Mesenchymal stem cell (in vitro differentiated cells and primary cell): Measurements from ENCODE around the gene EPHB4.

ENCODE experiments used
- DNase-seq: peaks from one replicate; pipeline ENCODE4 v3.0.0-alpha.2; 2013
- H2AFZ ChIP-seq: one replicate; pipeline ENCODE4 v1.6.1; 2013; ENCODE audit warnings: low read depth, mild to moderate bottlenecking, control low read depth, inconsistent platforms, low read length, moderate library complexity
- H2AK5ac ChIP-seq: 2 replicates; pipeline ENCODE4 v1.6.1; 2013; ENCODE audit warnings: low read length, moderate library complexity, mild to moderate bottlenecking, inconsistent platforms; ENCODE audit not compliant: severe bottlenecking
- H2BK120ac ChIP-seq: one replicate; pipeline ENCODE4 v1.6.1; 2013; ENCODE audit warnings: low read depth, mild to moderate bottlenecking, inconsistent platforms, low read length, moderate library complexity
- H2BK12ac ChIP-seq, 2 experiments: one replicate each; pipeline ENCODE4 v1.6.1; 2013; ENCODE audit warnings: inconsistent platforms in 2 of 2, low read length in 2 of 2, mild to moderate bottlenecking in 2 of 2, moderate library complexity in 2 of 2, control low read depth in 1 of 2
- H2BK15ac ChIP-seq: one replicate; pipeline ENCODE4 v1.6.1; 2013; ENCODE audit warnings: mild to moderate bottlenecking, low read depth, inconsistent platforms; ENCODE audit not compliant: poor library complexity, severe bottlenecking
- H2BK5ac ChIP-seq: 2 replicates; pipeline ENCODE4 v1.6.1; 2013; ENCODE audit warnings: low read depth, mild to moderate bottlenecking, low read length, control low read depth, inconsistent platforms; ENCODE audit not compliant: poor library complexity, severe bottlenecking
- H3K14ac ChIP-seq, 2 experiments: one replicate each; pipeline ENCODE4 v1.6.1; 2013; ENCODE audit warnings: inconsistent platforms in 2 of 2, low read length in 2 of 2, control low read depth in 1 of 2, mild to moderate bottlenecking in 1 of 2, moderate library complexity in 1 of 2
- H3K18ac ChIP-seq, 2 experiments: one replicate each; pipeline ENCODE4 v1.6.1; 2013; ENCODE audit warnings: inconsistent platforms in 2 of 2, low read length in 2 of 2, control low read depth in 1 of 2, low read depth in 1 of 2, mild to moderate bottlenecking in 1 of 2
- H3K23ac ChIP-seq, 2 experiments: one replicate each; pipeline ENCODE4 v1.6.1; 2013; ENCODE audit warnings: inconsistent platforms in 2 of 2, low read length in 2 of 2, mild to moderate bottlenecking in 2 of 2, moderate library complexity in 2 of 2, control low read depth in 1 of 2
- H3K27ac ChIP-seq: 2 replicates; pipeline ENCODE4 v1.5.1; 2013; ENCODE audit warnings: mild to moderate bottlenecking, moderate library complexity, low read length, control low read depth, inconsistent platforms; ENCODE audit not compliant: poor library complexity, severe bottlenecking
- H3K27me3 ChIP-seq, 2 experiments: 2 replicates each; pipeline versions ENCODE4 v1.6.1 to v1.7.0; 2013; ENCODE audit warnings: low read length in 2 of 2, mild to moderate bottlenecking in 2 of 2, moderate library complexity in 2 of 2, control low read depth in 1 of 2, inconsistent platforms in 1 of 2; ENCODE audit not compliant: control insufficient read depth in 1 of 2, insufficient read depth in 1 of 2
- H3K36me3 ChIP-seq, 2 experiments: 2 replicates each; pipeline versions ENCODE4 v1.6.1 to v1.7.0; 2013; ENCODE audit warnings: low read length in 2 of 2, control low read depth in 1 of 2, inconsistent platforms in 1 of 2, low read depth in 1 of 2, mild to moderate bottlenecking in 1 of 2; ENCODE audit not compliant: insufficient read depth in 2 of 2, control insufficient read depth in 1 of 2
- H3K4ac ChIP-seq, 2 experiments: one replicate each; pipeline ENCODE4 v1.6.1; 2013; ENCODE audit warnings: inconsistent platforms in 2 of 2, low read length in 2 of 2, mild to moderate bottlenecking in 2 of 2, moderate library complexity in 2 of 2, control low read depth in 1 of 2, low read depth in 1 of 2
- H3K4me1 ChIP-seq: 2 replicates; pipeline ENCODE4 v1.6.1; 2013; ENCODE audit warnings: low read depth, low read length, control low read depth; ENCODE audit not compliant: control insufficient read depth, insufficient read depth
- H3K4me2 ChIP-seq: 2 replicates; pipeline ENCODE4 v1.6.1; 2013; ENCODE audit warnings: low read length, mild to moderate bottlenecking, inconsistent platforms; ENCODE audit not compliant: poor library complexity, severe bottlenecking
- H3K4me3 ChIP-seq, 2 experiments: 2 replicates each; pipeline versions ENCODE4 v1.5.1 to v1.7.0; 2013; ENCODE audit warnings: low read length in 2 of 2, mild to moderate bottlenecking in 2 of 2, control low read depth in 1 of 2, low read depth in 1 of 2; ENCODE audit not compliant: insufficient read depth in 1 of 2
- H3K79me1 ChIP-seq: replicated peaks from 2 replicates; pipeline ENCODE4 v1.6.1; 2013; ENCODE audit warnings: mild to moderate bottlenecking, control low read depth, low read length, inconsistent platforms; ENCODE audit not compliant: poor library complexity, severe bottlenecking
- H3K9ac ChIP-seq: 2 replicates; pipeline ENCODE4 v1.7.0; 2013; ENCODE audit warnings: mild to moderate bottlenecking, low read length, moderate library complexity
- H3K9me3 ChIP-seq: 2 replicates; pipeline ENCODE4 v1.7.0; 2013; ENCODE audit warnings: mild to moderate bottlenecking, low read length; ENCODE audit not compliant: control insufficient read depth
- H4K8ac ChIP-seq: one replicate; pipeline ENCODE4 v1.6.1; 2013; ENCODE audit warnings: inconsistent platforms, mild to moderate bottlenecking, low read length, moderate library complexity
- H4K91ac ChIP-seq: one replicate; pipeline ENCODE4 v1.6.1; 2013; ENCODE audit warnings: mild to moderate bottlenecking, low read length, inconsistent platforms
- WGBS: methylation state at CpG from one replicate; pipeline ENCODE4 v1.1.7; 2013; ENCODE audit warnings: mixed read lengths; 5-methylcytosine and 5-hydroxymethylcytosine counted together

EPHB4 gene

GRCh38 chr7:100865372-100865911 lies 38.1 kb upstream of the EPHB4 start:
- H3K79me1 ChIP-seq: peaks cover 18% of the 10 kb centered on the region
- H3K27ac ChIP-seq: no peak overlapping the region
- peaks cover 30% of the 10 kb centered on the region for H3K4me1 ChIP-seq
- H2BK5ac ChIP-seq: no peak overlapping the region
- H3K9me3 ChIP-seq: no peaks in the 10 kb centered on the region
- DNase-seq: no peak
- H3K23ac ChIP-seq: no peak overlapping the region
- peaks cover 22 to 60% of the 10 kb centered on the region in 2 experiments for H3K36me3 ChIP-seq
- H3K27me3 ChIP-seq: no peaks in the 10 kb centered on the region
- no peak overlapping the region for H3K9ac ChIP-seq
- H4K91ac ChIP-seq: no peak overlapping the region
- no peak overlapping the region for H3K18ac ChIP-seq
- H2AFZ ChIP-seq: no peak overlapping the region
- no peak overlapping the region for H3K4ac ChIP-seq
- H2BK15ac ChIP-seq: no peak overlapping the region
- WGBS: 87% methylated on average over 17 of the region's 17 CpGs
- no peak overlapping the region for H3K4me3 ChIP-seq
- H2AK5ac ChIP-seq: no peak overlapping the region
- peak overlapping the region; percentile 16 for H4K8ac ChIP-seq
- H3K4me2 ChIP-seq: no peak overlapping the region
- H3K14ac ChIP-seq: no peak overlapping the region
- no peak overlapping the region for H2BK120ac ChIP-seq
- H2BK12ac ChIP-seq: peak overlapping the region in 1 of 2 experiments; percentile 21

- Histone ChIP-seq H2BK15ac (no peak overlapping the region), H3K4me3 (no peak overlapping the region), H2BK120ac (no peak overlapping the region), H3K4ac (no peak overlapping the region), H3K4me1 (peaks cover 26% of the 10 kb centered on the region), H2AFZ (no peak overlapping the region), H2AK5ac (no peak overlapping the region), H3K79me1 (peaks cover 22% of the 10 kb centered on the region), H4K8ac (no peak overlapping the region), H3K36me3 (peaks cover 23 to 62% of the 10 kb centered on the region in 2 experiments), H3K27ac (no peak overlapping the region), H2BK5ac (no peak overlapping the region), H3K18ac (no peak overlapping the region), H3K4me2 (no peak overlapping the region), H3K27me3 (no peaks in the 10 kb centered on the region), H3K9ac (no peak overlapping the region), H4K91ac (no peak overlapping the region), H2BK12ac (no peak overlapping the region), H3K14ac (no peak overlapping the region), H3K9me3 (no peaks in the 10 kb centered on the region), H3K23ac (no peak overlapping the region)
- 93% methylated on average over 11 of the region's 12 CpGs for WGBS
- no peak for DNase-seq
Measured at GRCh38 chr7:100864263-100864845, 37.0 kb upstream of the EPHB4 start.

GRCh38 chr7:100863406-100863950 lies 36.2 kb upstream of the EPHB4 start:
- Histone ChIP-seq H2AFZ (no peak overlapping the region), H3K4me2 (no peak overlapping the region), H3K4me1 (peaks cover 18% of the 10 kb centered on the region), H2BK5ac (no peak overlapping the region), H3K79me1 (peaks cover 27% of the 10 kb centered on the region), H4K91ac (no peak overlapping the region), H3K23ac (no peak overlapping the region), H3K9ac (no peak overlapping the region), H3K27me3 (no peaks in the 10 kb centered on the region), H3K18ac (no peak overlapping the region), H3K4me3 (no peak overlapping the region), H2BK12ac (no peak overlapping the region), H3K14ac (no peak overlapping the region), H3K27ac (no peak overlapping the region), H3K9me3 (no peaks in the 10 kb centered on the region), H2BK120ac (no peak overlapping the region), H3K4ac (no peak overlapping the region), H4K8ac (no peak overlapping the region), H2BK15ac (no peak overlapping the region), H3K36me3 (peaks cover 29 to 63% of the 10 kb centered on the region in 2 experiments), H2AK5ac (no peak overlapping the region)
- WGBS: 87% methylated on average over 10 of the region's 10 CpGs
- DNase-seq: no peak

GRCh38 chr7:100861616-100861985 lies 34.3 kb upstream of the EPHB4 start:
- no peak overlapping the region for H2AFZ ChIP-seq
- H2AK5ac ChIP-seq: no peak overlapping the region
- no peak overlapping the region for H3K14ac ChIP-seq

More at GRCh38 chr7:100861616-100861985, 34.3 kb upstream of the EPHB4 start:
- Histone ChIP-seq H2BK5ac (no peak overlapping the region), H3K27ac (no peak overlapping the region), H2BK15ac (no peak overlapping the region), H3K18ac (no peak overlapping the region), H3K27me3 (no peaks in the 10 kb centered on the region), H3K4me2 (no peak overlapping the region), H3K23ac (no peak overlapping the region), H3K4ac (no peak overlapping the region), H4K8ac (no peak overlapping the region), H3K9me3 (no peaks in the 10 kb centered on the region), H3K4me3 (no peak overlapping the region), H3K79me1 (peaks cover 28% of the 10 kb centered on the region), H3K9ac (no peak overlapping the region), H2BK120ac (no peak overlapping the region), H3K36me3 (peaks cover 29 to 65% of the 10 kb centered on the region in 2 experiments), H3K4me1 (peaks cover 23% of the 10 kb centered on the region), H2BK12ac (no peak overlapping the region), H4K91ac (no peak overlapping the region)
- DNase-seq: no peak
- WGBS: 97% methylated on average over 14 of the region's 14 CpGs
